ENCODE measurements around the gene HDAC4. TPM values are rescaled to one million over a fixed set of nuclear protein-coding genes. Genes with fewer than 3 reads are reported as not detected.

HDAC4 gene
- total RNA-seq, 1 experiment from 2014 or later = 47.6 TPM

- Histone ChIP-seq H3K27ac (ENCODE audit: low read depth, low read length) (no peak overlapping the region), H3K79me2 (ENCODE audit: insufficient read depth, low read length) (no peaks in the 10 kb centered on the region), H4K20me1 (ENCODE audit: insufficient read depth) (no peaks in the 10 kb centered on the region), H3K9me2 (ENCODE audit: insufficient read depth) (no peaks in the 10 kb centered on the region), H2AFZ (ENCODE audit: low read depth, low read length, poor library complexity, severe bottlenecking) (no peak overlapping the region), H3K4me2 (ENCODE audit: low read length) (no peak overlapping the region), H3K4me3 (replicated peaks in 1 of 2; ENCODE audit: low read depth in 1 of 2, low read length in 2 of 2) (no peak overlapping the region), H3K9me3 (ENCODE audit: control insufficient read depth in 1 of 2, insufficient read depth in 1 of 2, low read depth in 1 of 2, low read length in 2 of 2) (peaks cover 8% of the 10 kb centered on the region in 2 experiments; a peak in 2 of 4 replicates), H3K36me3 (ENCODE audit: control insufficient read depth in 1 of 2, insufficient read depth in 2 of 2, low read length in 2 of 2) (peaks cover 0 to 15% of the 10 kb centered on the region in 2 experiments; a peak in 2 of 4 replicates), H3K9ac (ENCODE audit: low read length) (no peak overlapping the region), H3K27me3 (ENCODE audit: insufficient read depth, low read length) (no peaks in the 10 kb centered on the region), H3K4me1 (ENCODE audit: control insufficient read depth in 1 of 2, insufficient read depth in 2 of 2, low read length in 2 of 2) (no peaks in the 10 kb centered on the region)
- intact Hi-C loops (cut with micrococcal nuclease) = no loop called here
- TF ChIP-seq CBX3 (IDR thresholded peaks at IDR 0.05; ENCODE audit: low read depth) (no peak), EZH2 (IDR thresholded peaks at IDR 0.05) (no peak), TCF7L2 (IDR thresholded peaks at IDR 0.05; ENCODE audit: borderline replicate concordance, extremely low read depth, insufficient read depth, insufficient read length) (no peak), SIN3A (IDR thresholded peaks at IDR 0.05; ENCODE audit: low read depth) (no peak), EZH2phosphoT487 (IDR thresholded peaks at IDR 0.05; ENCODE audit: borderline replicate concordance) (no peak), SP1 (IDR thresholded peaks at IDR 0.05; ENCODE audit: low read depth) (no peak), RAD21 (IDR thresholded peaks at IDR 0.05; ENCODE audit: low read depth) (no peak), MAX (IDR thresholded peaks at IDR 0.05) (no peak), POLR2A (IDR thresholded peaks at IDR 0.05; ENCODE audit: borderline replicate concordance, extremely low read depth, insufficient read depth, insufficient read length) (no peak), ELF1 (IDR thresholded peaks at IDR 0.05; ENCODE audit: borderline replicate concordance, low read depth) (no peak), YY1 (IDR thresholded peaks at IDR 0.05; ENCODE audit: extremely low read depth, insufficient replicate concordance, low read depth, low read length) (no peak), ZBTB33 (IDR thresholded peaks at IDR 0.05; ENCODE audit: extremely low read depth, insufficient replicate concordance, low read length) (no peak), CEBPB (IDR thresholded peaks at IDR 0.05; ENCODE audit: low read depth) (no peak), ATF3 (IDR thresholded peaks at IDR 0.05) (no peak), ZNF274 (IDR thresholded peaks at IDR 0.05; ENCODE audit: low read depth, low read length) (no peak), CTCF (IDR thresholded peaks at IDR 0.05 in 2 of 3, conservative IDR thresholded peaks at IDR 0.05 in 1 of 3; ENCODE audit: borderline replicate concordance in 1 of 3, insufficient read depth in 1 of 3, low read depth in 2 of 3, low read length in 2 of 3) (no peak), POLR2AphosphoS5 (IDR thresholded peaks at IDR 0.05; ENCODE audit: low read depth, low read length) (no peak)
- POLR2A ChIA-PET = no interaction called here
- CTCF ChIA-PET = no interaction called here
- no peak for ATAC-seq
- BruUV-seq (replicated peaks) = no TSS peak
- RAD21 ChIA-PET (ENCODE audit: low non-redundant PET in 1 of 2, low total read pairs in 2 of 2, uncharacterized antibody in 2 of 2, unreplicated experiment in 2 of 2) = no interaction called here
- no peak for DNase-seq (ENCODE audit: low read depth, low spot score)
These were observed 209.6 kb downstream of the HDAC4 start for GRCh38 chr2:239190921-239191885.
